Subcutaneous adipose tissue (tissue), 4 donors: Measurements from ENCODE around the gene RAB11FIP3. TPM values are rescaled to one million over a fixed set of nuclear protein-coding genes. Genes with fewer than 3 reads are reported as not detected.

Source experiments
- CTCF ChIP-seq: fragments of 450-650 bp; IDR thresholded peaks from one replicate; pipeline ENCODE4 v1.5.1; 2016; ENCODE audit warnings: low read depth, mild to moderate bottlenecking, control low read depth, antibody characterized with exemption, moderate library complexity
- total RNA-seq, 4 donors: library from RNA; depleted of rRNA; stranded (reverse); fragments of >200 nt; gene quantifications; one replicate each; pipeline ENCODE4 v1.1.0, GENCODE V29; 2016

The RAB11FIP3 gene
- total RNA-seq, 4 donors from 2014 or later = 10.9 to 35.0 (median 21.0) TPM

GRCh38 chr16:379961-380761 lies 45.3 kb upstream of the RAB11FIP3 start:
- TF ChIP-seq CTCF = no peak

GRCh38 chr16:380762-381011 lies 44.8 kb upstream of the RAB11FIP3 start:
- no peak for TF ChIP-seq CTCF

- no peak for TF ChIP-seq CTCF
Measured at GRCh38 chr16:381012-381788, 44.2 kb upstream of the RAB11FIP3 start.

- TF ChIP-seq CTCF = no peak
Measured at GRCh38 chr16:381789-382717, 43.4 kb upstream of the RAB11FIP3 start, which contains the start of gene PGAP6. Gene PGAP6, minus strand, starts transcription at chr16:381978. Its CDS starts 157 bp downstream, at chr16:381821.

GRCh38 chr16:383326-384051 lies 42.0 kb upstream of the RAB11FIP3 start:
- no peak for TF ChIP-seq CTCF

- no peak for TF ChIP-seq CTCF
Measured at GRCh38 chr16:386641-387156, 38.8 kb upstream of the RAB11FIP3 start.
